Testis (tissue), 2 donors: Measurements from ENCODE around the gene EMC9.

ENCODE experiments used
- POLR2A ChIP-seq: fragments of 450-650 bp; IDR thresholded peaks from one replicate; pipeline ENCODE4 v1.6.1; 2017; ENCODE audit warnings: antibody characterized with exemption, mild to moderate bottlenecking, moderate library complexity
- TF ChIP-seq, protein P1 (sequence below), 3 experiments: fragments of 450-650 bp in 2 of 3; fragments of 200-600 bp in 1 of 3; sonication (generic) in 1 of 3; IDR thresholded peaks; one replicate each; pipeline ENCODE4 v1.5.1; 2016 to 2019; ENCODE audit warnings: antibody characterized with exemption in 3 of 3, mild to moderate bottlenecking in 2 of 3, moderate library complexity in 1 of 3

GRCh38 chr14:24108336-24108874, 33.0 kb downstream of the EMC9 start:
- TF ChIP-seq, protein P1, sequence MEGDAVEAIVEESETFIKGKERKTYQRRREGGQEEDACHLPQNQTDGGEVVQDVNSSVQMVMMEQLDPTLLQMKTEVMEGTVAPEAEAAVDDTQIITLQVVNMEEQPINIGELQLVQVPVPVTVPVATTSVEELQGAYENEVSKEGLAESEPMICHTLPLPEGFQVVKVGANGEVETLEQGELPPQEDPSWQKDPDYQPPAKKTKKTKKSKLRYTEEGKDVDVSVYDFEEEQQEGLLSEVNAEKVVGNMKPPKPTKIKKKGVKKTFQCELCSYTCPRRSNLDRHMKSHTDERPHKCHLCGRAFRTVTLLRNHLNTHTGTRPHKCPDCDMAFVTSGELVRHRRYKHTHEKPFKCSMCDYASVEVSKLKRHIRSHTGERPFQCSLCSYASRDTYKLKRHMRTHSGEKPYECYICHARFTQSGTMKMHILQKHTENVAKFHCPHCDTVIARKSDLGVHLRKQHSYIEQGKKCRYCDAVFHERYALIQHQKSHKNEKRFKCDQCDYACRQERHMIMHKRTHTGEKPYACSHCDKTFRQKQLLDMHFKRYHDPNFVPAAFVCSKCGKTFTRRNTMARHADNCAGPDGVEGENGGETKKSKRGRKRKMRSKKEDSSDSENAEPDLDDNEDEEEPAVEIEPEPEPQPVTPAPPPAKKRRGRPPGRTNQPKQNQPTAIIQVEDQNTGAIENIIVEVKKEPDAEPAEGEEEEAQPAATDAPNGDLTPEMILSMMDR (IDR thresholded peaks at IDR 0.05) = no peak
- no peak for TF ChIP-seq POLR2A
